Kidney (tissue), 14 donors: ENCODE measurements around the gene RAD51B. TPM values are rescaled to one million over a fixed set of nuclear protein-coding genes. Genes with fewer than 3 reads are reported as not detected.

Source experiments
- DNase-seq, 5 donors: peaks; one replicate each; pipeline ENCODE4 v3.0.0-alpha.2; 2013 to 2020
- FAIRE-seq: peaks from 2 replicates; lab custom pipeline; 2012; peaks lifted over from hg19 to GRCh38; lab: Jason Lieb, UNC
- H3K27ac ChIP-seq, 2 donors: one replicate each; pipeline ENCODE4 v1.7.0; 2013; ENCODE audit warnings: low read depth in 2 of 2, low read length in 2 of 2, inconsistent platforms in 1 of 2
- H3K27me3 ChIP-seq: one replicate; pipeline ENCODE4 v1.7.1; 2013; ENCODE audit warnings: low read length, inconsistent platforms; ENCODE audit not compliant: control insufficient read depth, insufficient read depth
- H3K36me3 ChIP-seq, 3 donors: one replicate each; pipeline versions ENCODE4 v1.7.0 to v1.7.1; 2013; ENCODE audit warnings: low read length in 3 of 3, control low read depth in 1 of 3, inconsistent platforms in 1 of 3; ENCODE audit not compliant: insufficient read depth in 3 of 3, control insufficient read depth in 2 of 3
- H3K4me1 ChIP-seq, 3 donors: one replicate each; pipeline versions ENCODE4 v1.7.0 to v1.7.1; 2013; ENCODE audit warnings: low read length in 3 of 3, inconsistent platforms in 1 of 3, low read depth in 1 of 3; ENCODE audit not compliant: control insufficient read depth in 2 of 3, insufficient read depth in 2 of 3
- H3K4me3 ChIP-seq, 3 donors: one replicate each; pipeline versions ENCODE4 v1.7.0 to v1.8.1; 2013; ENCODE audit warnings: low read length in 3 of 3, control low read depth in 1 of 3, inconsistent platforms in 1 of 3
- H3K9ac ChIP-seq, 3 donors: one replicate each; pipeline versions ENCODE4 v1.7.0 to v1.7.1; 2013; ENCODE audit warnings: low read length in 3 of 3, control low read depth in 1 of 3, inconsistent platforms in 1 of 3
- H3K9me3 ChIP-seq, 3 donors: one replicate each; pipeline versions ENCODE4 v1.7.0 to v1.7.1; 2013; ENCODE audit warnings: low read length in 3 of 3, control low read depth in 1 of 3, inconsistent platforms in 1 of 3; ENCODE audit not compliant: control insufficient read depth in 2 of 3, insufficient read depth in 1 of 3
- intact Hi-C: fragments of 100-400 bp; cut with DNase I; formaldehyde crosslinking; loops from one replicate; pipeline ENCODE4 v1.11.1; 2022
- polyA plus RNA-seq: library from polyadenylated mRNA; stranded (reverse); fragments of 350-450 nt; fragmentation: Illumina TruSeq; extraction: RNeasy Lipid Tissue Mini Kit (QIAGEN cat#74804); gene quantifications from one replicate; pipeline ENCODE4 v1.2.3, GENCODE V29; 2014; ENCODE audit warnings: low read depth, low replicate concordance; ENCODE audit not compliant: insufficient read depth
- total RNA-seq: library from RNA; stranded (reverse); fragmentation: NEBNext Ultra II Directional; extraction: Animal tissue kit (Norgen Biotek cat#: 25700); gene quantifications from one replicate; pipeline ENCODE4 v1.2.1, GENCODE V29; 2021
- TF ChIP-seq, protein P1 (sequence below): IDR thresholded peaks from 3 replicates; pipeline ENCODE4 v1.5.1; 2012; ENCODE audit warnings: mild to moderate bottlenecking, moderate library complexity, borderline replicate concordance; ENCODE audit not compliant: insufficient read depth; ENCODE audit errors: extremely low read depth
- donor health status: control.
- donor health status: control.
- donor health status: control.
- donor health status: control.
- donor health status: control.
- donor health status: DM: yes; HTN: yes; CAD: no.
- donor health status: Normal renal cell carcinoma (clear cell type).

RAD51B gene
- total and polyA plus RNA-seq, 2 donors from 2014 or later = 6.9 to 18.0 TPM

DNA sequence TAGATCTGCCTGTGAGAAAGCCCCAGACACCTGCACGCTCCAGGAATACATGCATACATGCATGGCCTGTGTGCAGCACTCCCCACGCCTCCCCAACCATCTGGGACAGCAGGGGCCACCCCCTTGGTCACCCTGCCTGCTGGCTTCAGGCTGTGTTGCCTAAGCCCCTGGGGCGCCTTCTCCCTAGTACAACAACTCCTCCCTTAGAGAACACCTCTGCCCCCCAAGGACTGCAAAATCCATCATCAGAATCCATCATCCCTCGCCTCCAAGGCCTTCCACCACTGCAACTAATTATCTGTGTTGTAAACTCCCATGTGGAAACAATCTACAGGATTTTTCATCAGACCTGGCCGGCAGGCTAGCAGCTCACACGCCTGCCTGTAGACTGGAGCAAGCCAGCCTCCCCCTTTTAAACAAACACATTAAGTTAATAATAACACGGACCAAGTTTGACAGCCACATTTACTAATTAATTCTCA is 936.5 kb downstream of the RAD51B start:
- Histone ChIP-seq H3K9ac (peak overlapping the region in 1 of 3 donors; percentile 20), H3K36me3 (no peaks in the 10 kb centered on the region), H3K4me1 (peaks cover 4 to 32% (median 31%) of the 10 kb centered on the region in 3 donors), H3K27me3 (no peaks in the 10 kb centered on the region), H3K27ac (peak overlapping the region in 1 of 2 donors; percentile 32), H3K9me3 (no peaks in the 10 kb centered on the region), H3K4me3 (no peak overlapping the region)
- FAIRE-seq (no peak), DNase-seq (peak in 4 of 5 donors; percentile 63 to 87 (median 76))
- TF ChIP-seq, protein P1, sequence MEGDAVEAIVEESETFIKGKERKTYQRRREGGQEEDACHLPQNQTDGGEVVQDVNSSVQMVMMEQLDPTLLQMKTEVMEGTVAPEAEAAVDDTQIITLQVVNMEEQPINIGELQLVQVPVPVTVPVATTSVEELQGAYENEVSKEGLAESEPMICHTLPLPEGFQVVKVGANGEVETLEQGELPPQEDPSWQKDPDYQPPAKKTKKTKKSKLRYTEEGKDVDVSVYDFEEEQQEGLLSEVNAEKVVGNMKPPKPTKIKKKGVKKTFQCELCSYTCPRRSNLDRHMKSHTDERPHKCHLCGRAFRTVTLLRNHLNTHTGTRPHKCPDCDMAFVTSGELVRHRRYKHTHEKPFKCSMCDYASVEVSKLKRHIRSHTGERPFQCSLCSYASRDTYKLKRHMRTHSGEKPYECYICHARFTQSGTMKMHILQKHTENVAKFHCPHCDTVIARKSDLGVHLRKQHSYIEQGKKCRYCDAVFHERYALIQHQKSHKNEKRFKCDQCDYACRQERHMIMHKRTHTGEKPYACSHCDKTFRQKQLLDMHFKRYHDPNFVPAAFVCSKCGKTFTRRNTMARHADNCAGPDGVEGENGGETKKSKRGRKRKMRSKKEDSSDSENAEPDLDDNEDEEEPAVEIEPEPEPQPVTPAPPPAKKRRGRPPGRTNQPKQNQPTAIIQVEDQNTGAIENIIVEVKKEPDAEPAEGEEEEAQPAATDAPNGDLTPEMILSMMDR = no peak
- intact Hi-C loops = no loop called here

DNA sequence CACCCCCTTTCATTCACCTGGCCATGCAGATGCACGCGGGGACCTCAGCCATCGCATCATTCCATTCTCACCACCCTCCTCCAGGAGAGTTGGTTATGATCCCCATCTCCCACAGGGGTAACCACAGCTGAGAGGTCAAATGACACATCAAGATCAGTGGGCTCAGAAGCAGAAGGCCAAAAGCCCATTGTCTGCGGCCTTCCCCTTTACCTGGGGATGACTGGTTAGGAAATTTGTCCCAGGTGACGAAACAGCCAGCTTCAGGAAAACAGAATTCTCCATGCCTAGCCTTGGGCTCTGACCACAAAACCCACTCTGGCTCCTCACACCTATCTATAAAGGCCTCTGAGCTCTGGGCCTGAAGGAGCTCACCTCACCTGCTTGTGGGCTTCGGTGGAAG is 937.2 kb downstream of the RAD51B start:
- Histone ChIP-seq H3K27ac (peak overlapping the region in 1 of 2 donors; percentile 35), H3K9ac (peak overlapping the region in 1 of 3 donors; percentile 20), H3K27me3 (no peaks in the 10 kb centered on the region), H3K36me3 (no peaks in the 10 kb centered on the region), H3K4me3 (no peak overlapping the region), H3K4me1 (peaks cover 4 to 34% (median 32%) of the 10 kb centered on the region in 3 donors), H3K9me3 (no peaks in the 10 kb centered on the region)
- TF ChIP-seq, protein P1 = no peak
- no peak for DNase-seq
- intact Hi-C loops = no loop called here
- FAIRE-seq = no peak

DNA sequence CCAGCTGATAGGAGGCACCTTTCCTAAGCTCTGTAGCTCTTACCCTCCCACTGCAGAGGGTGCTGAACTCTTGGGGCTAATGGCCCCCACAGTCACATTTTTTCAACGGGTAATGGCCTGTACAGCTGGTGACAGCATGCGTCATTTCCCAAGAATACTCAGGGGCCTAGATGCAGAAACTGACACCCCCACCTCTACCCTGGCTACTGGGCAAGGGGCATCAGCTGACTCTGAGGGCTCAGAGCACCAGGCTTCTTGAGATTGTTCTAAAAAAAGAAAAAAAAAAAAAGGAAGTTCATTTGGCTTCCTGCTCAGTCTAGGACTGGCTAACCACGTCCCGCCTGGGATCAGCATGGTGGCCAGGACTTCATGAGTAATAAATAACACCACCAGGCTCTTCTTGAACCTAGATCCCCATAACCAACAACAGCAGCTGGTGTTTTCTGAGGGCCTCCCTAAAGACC is 938.1 kb downstream of the RAD51B start:
- Histone ChIP-seq H3K4me3 (no peak overlapping the region), H3K9me3 (no peaks in the 10 kb centered on the region), H3K9ac (peak overlapping the region in 1 of 3 donors; percentile 16), H3K27me3 (no peaks in the 10 kb centered on the region), H3K4me1 (peaks cover 4 to 37% (median 37%) of the 10 kb centered on the region in 3 donors), H3K27ac (peak overlapping the region; percentile 3 to 33), H3K36me3 (no peaks in the 10 kb centered on the region)
- intact Hi-C loops = no loop called here
- peak; percentile 70 to 92 (median 87) for DNase-seq
- TF ChIP-seq, protein P1 = no peak
- FAIRE-seq = no peak
